HG03432 (cell line): Measurements from ENCODE around the gene FCHSD1.

Experiments used
- ATAC-seq: cut with Tn5 transposase; IDR thresholded peaks from one replicate; pipeline ENCODE4 v1.9.1; 2021; ENCODE audit warnings: mild to moderate bottlenecking, moderate library complexity; ENCODE audit not compliant: unreplicated experiment

The FCHSD1 gene

GRCh38 chr5:141641634-141642267 is 9.5 kb downstream of the FCHSD1 start:
- ATAC-seq: peak; percentile 57

DNA sequence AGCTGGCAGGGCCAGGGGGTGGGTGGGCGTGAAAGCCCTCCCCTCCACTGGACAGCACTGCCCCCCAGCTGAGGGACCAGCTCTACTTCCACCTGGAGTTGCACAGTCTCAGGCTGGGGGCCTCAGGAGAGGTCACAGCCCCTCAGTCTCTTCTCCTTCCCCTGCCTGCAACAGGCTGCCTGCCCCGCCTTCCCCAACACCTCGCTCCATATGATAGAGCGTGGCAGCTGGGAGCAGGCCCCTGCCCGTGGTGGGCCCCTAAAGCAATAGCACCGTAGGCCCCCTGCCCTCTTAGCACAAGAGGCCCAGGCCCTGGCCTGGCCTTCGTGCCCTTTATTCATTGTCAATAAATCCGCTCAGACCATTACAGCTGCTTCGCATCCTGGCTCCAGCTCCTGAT is 10.5 kb downstream of the FCHSD1 start:
- ATAC-seq: no peak

DNA sequence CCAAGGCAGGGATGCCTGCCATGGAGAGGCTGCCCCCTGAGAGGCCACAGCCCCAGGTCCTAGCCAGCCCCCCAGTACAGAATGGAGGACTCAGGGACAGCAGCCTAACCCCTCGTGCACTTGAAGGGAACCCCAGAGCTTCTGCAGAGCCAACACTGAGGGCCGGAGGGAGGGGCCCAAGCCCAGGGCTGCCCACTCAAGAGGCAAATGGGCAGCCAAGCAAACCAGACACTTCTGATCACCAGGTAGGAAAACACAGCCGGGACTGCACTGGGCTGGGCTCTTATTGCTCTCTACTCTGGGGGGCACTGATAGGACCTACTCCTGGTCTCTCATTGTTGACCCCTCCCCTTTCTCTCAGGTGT is 11.2 kb downstream of the FCHSD1 start:
- ATAC-seq: no peak

DNA sequence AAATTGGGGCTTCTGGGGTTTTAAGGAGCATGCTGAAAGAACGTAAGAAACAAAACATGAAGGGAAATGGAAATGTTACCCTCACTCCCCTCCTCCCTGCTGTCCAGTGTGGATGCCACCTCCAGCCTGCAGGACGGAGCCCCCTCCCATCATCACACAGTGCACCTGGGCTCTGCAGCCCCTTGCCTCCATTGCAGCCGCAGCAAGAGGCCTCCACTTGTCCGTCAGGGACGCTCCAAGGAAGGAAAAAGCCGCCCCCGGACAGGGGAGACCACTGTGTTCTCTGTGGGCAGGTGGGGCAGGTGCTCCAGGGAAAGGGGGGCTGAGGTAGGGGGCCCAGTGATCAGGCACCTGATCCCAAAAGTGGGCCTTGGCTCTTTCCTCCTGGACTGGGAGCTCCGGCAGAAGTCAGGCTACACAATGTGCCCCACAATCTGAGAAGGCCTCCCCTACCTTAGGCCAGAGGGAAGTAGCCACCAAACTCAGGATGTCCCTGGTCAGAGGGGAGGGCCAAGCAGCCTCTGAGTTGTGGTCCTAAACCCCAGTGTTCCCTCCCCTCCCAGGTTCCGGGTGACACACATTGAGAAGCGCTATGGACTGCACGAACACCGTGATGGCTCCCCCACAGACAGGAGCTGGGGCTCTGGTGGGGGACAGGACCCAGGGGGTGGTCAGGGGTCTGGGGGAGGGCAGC is 11.7 kb downstream of the FCHSD1 start:
- ATAC-seq: no peak

DNA sequence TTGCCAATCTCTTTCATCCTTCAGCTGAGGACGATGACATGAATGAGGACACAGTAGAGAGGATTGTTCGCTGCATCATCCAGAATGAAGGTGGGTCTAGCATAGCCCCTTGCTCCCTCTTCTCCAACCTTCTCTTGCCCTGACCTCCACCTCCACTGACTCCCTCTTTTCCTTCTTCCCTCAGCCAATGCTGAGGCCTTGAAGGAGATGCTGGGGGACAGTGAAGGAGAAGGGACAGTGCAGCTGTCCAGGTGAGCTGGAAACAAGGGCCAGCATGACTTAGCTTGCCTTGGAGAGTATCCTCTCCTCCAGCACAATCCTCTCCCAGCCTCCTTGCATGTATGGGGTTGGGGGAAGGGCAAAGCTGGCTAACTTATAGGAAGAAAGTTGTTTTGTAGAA is 12.4 kb downstream of the FCHSD1 start:
- ATAC-seq: no peak

GRCh38 chr5:141637767-141638419 is 13.3 kb downstream of the FCHSD1 start:
- ATAC-seq: peak; percentile 31

DNA sequence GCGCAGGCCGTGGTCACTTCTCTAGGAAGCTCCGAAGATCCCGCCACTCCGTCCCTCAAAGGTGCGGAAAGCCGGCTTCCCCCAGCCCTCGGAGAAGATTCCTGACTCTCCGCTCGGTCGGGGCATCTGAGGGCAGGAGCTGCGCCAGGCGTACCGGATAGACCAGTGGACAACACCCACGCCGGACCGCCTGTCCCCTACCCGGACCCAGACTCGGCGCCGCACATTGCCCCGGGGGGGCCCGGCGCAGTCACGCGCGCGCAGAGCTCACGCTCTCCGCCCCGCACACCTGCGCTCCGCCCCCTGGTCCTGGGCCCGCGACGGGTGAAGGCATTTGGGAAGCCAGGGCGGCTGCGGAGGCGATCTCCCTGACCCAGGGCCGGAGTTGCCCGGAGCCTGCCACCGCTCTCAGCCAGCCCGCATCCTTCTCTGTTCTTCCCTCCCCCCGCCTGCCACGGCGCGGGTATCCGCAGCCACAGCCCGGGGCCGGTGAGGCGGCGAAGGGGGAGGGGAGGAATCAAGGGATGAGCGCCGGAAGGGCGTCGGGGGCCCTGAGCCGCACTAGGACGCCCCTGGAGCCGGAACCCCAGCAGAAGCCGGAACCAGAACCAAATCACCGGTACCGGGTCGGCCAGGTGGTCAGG is 14.0 kb downstream of the FCHSD1 start:
- ATAC-seq: peak; percentile 23

DNA sequence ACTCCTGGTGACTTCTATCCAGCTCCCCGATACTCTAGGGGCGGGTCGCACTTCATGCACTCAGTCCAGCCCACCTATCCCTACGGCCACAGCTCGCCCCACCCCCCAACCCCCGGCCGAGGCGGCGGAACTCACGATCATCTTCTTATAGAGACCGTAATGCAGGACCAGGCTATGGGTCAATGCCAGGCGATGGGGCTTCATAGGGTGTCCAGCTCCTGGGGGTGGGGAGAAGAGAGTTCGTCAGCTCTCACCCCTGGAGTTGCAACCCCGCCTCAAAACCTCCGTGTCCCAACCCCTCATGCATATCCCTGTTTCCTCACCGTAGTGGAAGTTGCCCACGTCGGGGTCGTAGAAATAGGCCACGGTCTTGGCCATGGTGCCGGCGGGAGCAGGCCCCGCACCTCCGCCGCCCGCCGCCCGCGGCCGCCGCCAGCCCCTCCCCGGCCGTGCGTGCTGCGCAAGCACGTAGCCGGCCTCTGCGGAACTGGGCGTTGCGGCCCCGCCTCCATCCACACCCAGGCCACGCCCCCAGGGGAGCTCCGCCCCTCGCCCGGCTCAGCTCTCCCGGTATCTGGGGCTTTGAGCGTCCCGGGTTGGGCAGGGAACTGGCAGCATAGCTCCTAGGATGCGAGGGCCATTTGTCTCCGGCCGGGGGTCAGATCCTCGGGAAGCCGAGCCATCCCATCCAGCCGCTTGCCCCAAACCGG is 14.7 kb downstream of the FCHSD1 start, which contains the start of the genes HDAC3 and RELL2:
HDAC3 (minus strand) TSS at position 437 of the 710 bp plus-strand sequence; CDS start at position 378, 59 bp downstream.
RELL2 (plus strand) TSS at position 585 of the 710 bp plus-strand sequence. CDS start 1,229 bp downstream, outside the sequence.
- peak; percentile 78 for ATAC-seq

- no peak for ATAC-seq
These were observed 15.2 kb downstream of the FCHSD1 start for GRCh38 chr5:141636106-141636412.

DNA sequence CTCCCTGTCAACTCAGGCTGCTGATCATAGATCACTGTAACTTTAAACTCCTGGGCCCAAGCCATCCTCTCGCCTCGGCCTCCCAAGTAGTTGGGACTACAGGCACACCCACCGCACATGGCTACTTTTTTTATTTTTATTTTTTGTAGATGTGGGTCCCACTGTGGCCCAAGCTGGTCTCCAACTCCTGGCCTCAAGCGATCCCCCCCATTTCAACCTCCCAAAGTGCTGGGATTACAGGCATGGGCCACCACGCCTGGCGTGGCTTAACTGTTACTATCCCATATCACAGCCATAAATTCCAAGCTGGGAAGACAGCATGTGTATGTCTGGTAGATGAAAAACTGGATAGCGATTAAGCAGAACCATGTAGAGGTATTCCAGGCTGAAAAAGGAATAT is 15.6 kb downstream of the FCHSD1 start:
- no peak for ATAC-seq

- ATAC-seq: no peak
These were observed 16.5 kb downstream of the FCHSD1 start for GRCh38 chr5:141634720-141635119.

DNA sequence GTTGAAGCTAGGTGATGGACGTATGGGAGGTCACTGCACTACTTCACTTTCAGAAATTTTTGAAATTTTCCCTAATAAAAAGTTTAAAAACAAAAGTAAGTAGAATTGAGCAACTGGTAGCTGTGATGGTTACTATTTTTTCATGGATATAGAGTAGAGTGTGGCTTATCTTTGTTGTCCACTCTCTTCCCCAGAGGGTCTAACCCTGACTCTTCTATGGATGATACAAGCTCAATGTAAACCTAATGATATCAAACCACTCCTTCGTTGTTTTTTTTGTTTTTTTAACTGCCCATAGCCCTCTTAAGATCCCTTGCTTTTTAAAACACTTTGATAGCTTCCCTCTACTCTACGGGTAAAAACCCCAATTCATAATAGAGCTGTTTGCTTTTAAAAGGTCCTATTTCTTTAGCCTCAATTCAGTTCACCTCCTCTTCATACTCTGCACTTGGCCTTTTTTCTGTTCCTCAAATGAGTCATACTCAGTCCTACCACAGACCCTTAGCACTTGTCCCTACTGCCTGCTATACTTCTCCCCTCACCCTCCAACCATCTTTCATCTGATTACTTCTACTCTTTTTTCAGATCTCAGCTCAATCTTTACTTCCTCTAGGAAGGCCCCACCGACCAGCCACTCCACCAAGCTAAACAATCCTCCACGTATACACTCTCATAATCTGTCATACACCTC is 17.2 kb downstream of the FCHSD1 start:
- ATAC-seq: peak; percentile 74

- ATAC-seq: no peak
These were observed 18.6 kb downstream of the FCHSD1 start for GRCh38 chr5:141632650-141633049.

DNA sequence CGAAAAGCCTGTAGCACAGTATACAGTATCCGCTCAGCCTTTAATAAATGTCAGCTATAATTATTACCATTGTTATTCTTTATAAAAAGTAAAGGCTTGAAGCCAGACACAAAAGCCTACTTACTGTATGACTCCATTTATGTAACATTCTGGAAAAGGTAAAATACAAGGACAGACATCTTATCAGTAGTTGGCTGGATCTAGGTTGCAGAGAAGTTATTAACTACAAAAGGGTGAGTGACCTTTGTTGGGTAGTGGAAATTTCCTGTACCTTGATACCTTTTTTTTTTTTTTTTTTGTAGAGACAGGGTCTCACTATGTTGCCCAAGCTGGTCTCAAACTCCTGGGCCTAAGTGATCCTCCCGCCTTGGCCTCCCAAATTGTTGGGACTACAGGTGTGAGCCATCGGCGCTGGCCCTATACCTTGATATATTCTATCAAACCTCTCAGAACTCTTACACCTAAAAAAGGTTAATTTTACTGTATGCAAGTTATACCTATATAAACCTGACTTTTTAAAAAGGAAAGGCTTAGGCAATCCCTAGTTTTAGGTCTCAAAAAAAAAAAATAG is 20.6 kb downstream of the FCHSD1 start:
- no peak for ATAC-seq

GRCh38 chr5:141628175-141628788 is 22.9 kb downstream of the FCHSD1 start:
- ATAC-seq: no peak

- ATAC-seq: no peak
These were observed 27.6 kb downstream of the FCHSD1 start for GRCh38 chr5:141623611-141624010.

DNA sequence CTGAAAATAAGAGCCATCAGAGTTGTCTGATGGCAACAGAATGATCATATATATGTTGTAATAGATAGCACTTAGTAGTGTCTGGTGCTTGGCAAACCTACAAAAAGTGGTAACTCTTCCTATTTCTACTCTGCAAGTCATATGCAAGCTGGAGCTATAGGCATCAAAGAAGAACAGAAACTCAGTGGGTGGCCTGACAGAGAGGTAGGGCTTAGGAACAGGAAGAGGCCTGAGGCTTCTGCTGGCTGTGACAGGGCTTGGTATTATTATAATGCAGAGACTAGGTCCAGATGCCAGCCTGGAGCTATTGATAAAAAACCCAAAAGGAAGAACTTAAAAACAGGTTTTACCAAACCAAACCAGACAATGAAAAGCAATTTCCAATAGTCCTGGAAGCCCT is 28.0 kb downstream of the FCHSD1 start:
- ATAC-seq: peak; percentile 58

DNA sequence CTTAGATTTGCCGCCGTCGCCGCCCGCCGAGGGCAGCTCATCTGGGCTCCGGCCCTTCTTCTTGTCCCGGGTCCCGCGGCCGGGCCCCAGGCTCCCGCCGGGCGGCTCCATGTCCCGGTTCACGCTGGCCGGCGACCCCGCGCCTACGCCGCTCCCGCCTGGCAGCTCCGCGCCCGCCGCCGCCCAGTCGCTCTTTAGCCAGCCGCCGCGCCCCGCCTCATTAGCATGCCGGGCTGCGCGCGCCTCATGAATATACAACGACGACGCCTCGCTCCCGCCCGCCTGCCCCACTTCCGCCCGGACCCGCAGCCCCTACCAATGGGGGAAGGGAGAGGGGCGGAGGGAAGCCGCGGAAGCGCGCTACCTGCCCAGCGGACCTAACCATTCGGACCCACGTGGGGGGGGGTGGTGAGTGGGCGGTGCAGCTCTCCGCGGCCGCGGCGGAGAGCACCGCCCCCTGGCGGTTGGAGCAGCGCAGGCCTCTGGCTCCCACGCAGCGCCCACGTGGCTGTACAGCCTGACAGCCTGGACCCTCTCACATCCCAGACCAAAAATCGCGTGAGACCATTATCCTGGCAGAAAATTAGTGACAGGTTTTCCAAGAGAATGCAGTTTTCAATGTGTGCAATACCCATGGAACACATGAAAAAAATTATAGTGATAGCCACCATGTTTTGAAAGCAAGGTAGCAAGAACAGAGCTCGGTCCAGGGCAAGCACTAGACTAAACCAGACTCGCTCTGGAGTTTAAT is 32.2 kb downstream of the FCHSD1 start, which contains the start of gene DIAPH1:
DIAPH1 (minus strand) TSS at position 197 of the 751 bp plus-strand sequence; CDS start at position 111, 86 bp downstream.
- ATAC-seq: peak; percentile 86
